ENCODE results near the gene ALG1L2.
"Not testable (repeated sequence)": the region's sequence is repeated elsewhere in the genome, so short reads cannot be mapped to it uniquely, and the experiment has no call there.

- TF ChIP-seq CTCF (conservative IDR thresholded peaks at IDR 0.05; ENCODE audit: low read depth, low read length); EZH2 (IDR thresholded peaks at IDR 0.05; ENCODE audit: borderline replicate concordance, low read depth, low read length, poor library complexity, severe bottlenecking): not testable (repeated sequence)
Observed at GRCh38 chr3:130097096-130097495, 15.5 kb downstream of the ALG1L2 start.

Data from A673 (cell line).